ENCODE data around the gene ACSM2B.
"Not testable (repeated sequence)": the region's sequence is repeated elsewhere in the genome, so short reads cannot be mapped to it uniquely, and the experiment has no call there.

DNA sequence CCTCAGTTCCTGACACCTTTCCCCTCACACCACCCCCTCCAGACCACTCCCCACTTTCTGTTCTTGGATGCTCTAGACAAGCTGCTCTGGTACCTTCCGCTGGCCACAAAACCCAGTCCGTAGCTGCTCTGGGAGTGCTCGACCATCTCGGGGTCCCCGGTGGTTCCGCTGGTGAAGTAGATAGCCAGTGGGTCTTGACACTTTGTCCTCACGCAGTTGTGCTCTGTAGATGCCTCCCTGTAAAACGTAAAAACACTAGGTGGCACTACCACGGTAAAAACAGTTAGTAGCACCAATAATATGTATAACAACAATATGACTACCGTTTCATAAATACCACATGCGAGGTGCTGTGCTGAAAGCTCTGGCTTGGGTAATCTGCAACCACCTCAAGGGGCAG lies 26.0 kb upstream of the ACSM2B start:
- not testable (repeated sequence) for TF ChIP-seq EZH2phosphoT487 (IDR thresholded peaks at IDR 0.05; ENCODE audit: low read depth)
- peak; percentile 63 for TF ChIP-seq CTCF (IDR thresholded peaks at IDR 0.05; ENCODE audit: low read depth, low read length)
